Thymus (tissue), 11 donors: Measurements from ENCODE around the gene SP2. TPM values are rescaled to one million over a fixed set of nuclear protein-coding genes. Genes with fewer than 3 reads are reported as not detected.
A peak's percentile ranks its signal among the peaks of the same experiment; 100 is the strongest.

Experiments used
- DNase-seq, 9 donors: peaks; one replicate each; pipeline ENCODE4 v3.0.0-alpha.2; 2013; ENCODE audit warnings: low spot score in 9 of 9, low read depth in 6 of 9, missing footprints in 1 of 9
- H3K27ac ChIP-seq, 2 donors: one replicate each; pipeline ENCODE4 v1.5.1; 2013; ENCODE audit warnings: control low read depth in 1 of 2, low read depth in 1 of 2, low read length in 1 of 2, mild to moderate bottlenecking in 1 of 2, moderate library complexity in 1 of 2
- H3K27me3 ChIP-seq, 2 donors: one replicate each; pipeline ENCODE4 v1.5.1; 2013; ENCODE audit warnings: low read length in 1 of 2; ENCODE audit not compliant: control insufficient read depth in 2 of 2, insufficient read depth in 1 of 2
- H3K36me3 ChIP-seq, 2 donors: one replicate each; pipeline ENCODE4 v1.5.1; 2013; ENCODE audit warnings: low read length in 1 of 2, mild to moderate bottlenecking in 1 of 2, moderate library complexity in 1 of 2; ENCODE audit not compliant: control insufficient read depth in 2 of 2, insufficient read depth in 2 of 2
- H3K4me1 ChIP-seq, 2 donors: one replicate each; pipeline ENCODE4 v1.5.1; 2013; ENCODE audit warnings: low read length in 2 of 2; ENCODE audit not compliant: control insufficient read depth in 2 of 2, insufficient read depth in 2 of 2
- H3K4me3 ChIP-seq, 2 donors: one replicate each; pipeline ENCODE4 v1.5.1; 2013; ENCODE audit warnings: low read length in 2 of 2, control low read depth in 1 of 2, mild to moderate bottlenecking in 1 of 2
- H3K9me3 ChIP-seq, 2 donors: one replicate each; pipeline ENCODE4 v1.5.1; 2013; ENCODE audit warnings: low read length in 1 of 2, mild to moderate bottlenecking in 1 of 2; ENCODE audit not compliant: control insufficient read depth in 2 of 2, insufficient read depth in 1 of 2
- WGBS: extraction: QIAGEN DNeasy Blood & Tissue Kit; methylation state at CpG from one replicate; pipeline ENCODE4 v1.1.7; 2013; 5-methylcytosine and 5-hydroxymethylcytosine counted together
- polyA plus RNA-seq: library from polyadenylated mRNA; stranded (reverse); fragments of 200-250 nt; gene quantifications from one replicate; pipeline ENCODE4 v1.2.3, GENCODE V29; 2013
- total RNA-seq: library from RNA; stranded (reverse); fragments of 120-200 nt; gene quantifications from one replicate; pipeline ENCODE4 v1.2.4, GENCODE V29; 2013
- donor health status: healthy.

SP2 gene
- total and polyA plus RNA-seq, 2 donors: 1.3 to 10.6 TPM

DNA sequence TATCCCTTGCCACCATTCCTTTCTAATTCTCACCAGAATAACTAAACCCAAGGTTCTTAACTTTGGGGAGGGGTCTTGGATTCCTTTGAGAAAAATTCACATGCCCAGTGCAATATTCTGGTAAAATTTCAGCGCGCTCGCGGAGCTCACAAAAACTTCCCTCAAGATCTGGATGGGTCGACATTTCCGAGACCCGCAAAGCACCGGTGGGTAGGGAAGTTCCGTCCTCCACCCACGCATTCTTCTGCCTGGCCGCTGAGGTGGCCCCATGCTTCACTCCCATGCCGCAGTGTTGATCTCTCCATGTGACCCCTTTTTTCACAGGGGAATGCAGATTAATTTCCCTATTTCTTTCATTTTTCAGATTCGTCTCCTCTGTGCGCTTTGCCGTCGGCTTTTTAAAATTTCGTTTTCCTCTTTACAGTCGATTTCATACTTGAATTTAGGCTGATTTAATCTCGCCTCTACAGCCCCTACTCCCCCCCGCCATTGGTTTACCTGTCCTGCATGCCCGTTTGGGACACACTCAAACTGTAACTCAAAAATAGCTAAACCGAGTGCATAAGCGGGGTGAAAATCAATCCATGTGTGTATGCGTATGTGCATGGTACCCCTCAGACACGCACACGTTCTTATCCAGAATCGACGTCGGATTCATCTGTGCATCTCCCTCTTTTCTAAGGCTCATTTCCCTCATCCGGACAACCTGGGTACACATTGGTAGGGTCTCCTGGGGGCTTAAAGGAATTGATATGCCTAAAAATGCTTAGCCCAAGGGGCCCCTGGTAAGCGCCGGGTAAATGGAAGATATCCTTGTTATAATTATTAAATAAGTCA lies 43.7 kb upstream of the SP2 start:
- WGBS: 21% methylated on average over 32 of the region's 32 CpGs
- peaks cover 2 to 24% of the 10 kb centered on the region in 2 donors for H3K4me1 ChIP-seq
- H3K4me3 ChIP-seq: no peak overlapping the region
- H3K27me3 ChIP-seq: peaks cover 78 to 100% of the 10 kb centered on the region in 2 donors
- DNase-seq: no peak
- no peaks in the 10 kb centered on the region for H3K36me3 ChIP-seq
- no peak overlapping the region for H3K27ac ChIP-seq
- H3K9me3 ChIP-seq: peaks cover 0 to 18% of the 10 kb centered on the region in 2 donors

GRCh38 chr17:47853616-47854015 lies 42.4 kb upstream of the SP2 start:
- H3K27ac ChIP-seq: no peak overlapping the region
- peaks cover 69 to 96% of the 10 kb centered on the region in 2 donors for H3K27me3 ChIP-seq
- H3K9me3 ChIP-seq: peaks cover 0 to 10% of the 10 kb centered on the region in 2 donors
- H3K36me3 ChIP-seq: no peaks in the 10 kb centered on the region
- H3K4me3 ChIP-seq: no peak overlapping the region
- no peak for DNase-seq
- 60% methylated on average over 5 of the region's 5 CpGs for WGBS
- H3K4me1 ChIP-seq: peaks cover 2 to 18% of the 10 kb centered on the region in 2 donors

- 65% methylated on average over 3 of the region's 3 CpGs for WGBS
- H3K4me1 ChIP-seq: peaks cover 0 to 14% of the 10 kb centered on the region in 2 donors
- no peak for DNase-seq
- no peak overlapping the region for H3K27ac ChIP-seq
- H3K36me3 ChIP-seq: no peaks in the 10 kb centered on the region
- H3K9me3 ChIP-seq: peaks cover 0 to 2% of the 10 kb centered on the region in 2 donors
- H3K27me3 ChIP-seq: peaks cover 52 to 87% of the 10 kb centered on the region in 2 donors
- no peak overlapping the region for H3K4me3 ChIP-seq
These were observed 40.3 kb upstream of the SP2 start for GRCh38 chr17:47855737-47856136.

DNA sequence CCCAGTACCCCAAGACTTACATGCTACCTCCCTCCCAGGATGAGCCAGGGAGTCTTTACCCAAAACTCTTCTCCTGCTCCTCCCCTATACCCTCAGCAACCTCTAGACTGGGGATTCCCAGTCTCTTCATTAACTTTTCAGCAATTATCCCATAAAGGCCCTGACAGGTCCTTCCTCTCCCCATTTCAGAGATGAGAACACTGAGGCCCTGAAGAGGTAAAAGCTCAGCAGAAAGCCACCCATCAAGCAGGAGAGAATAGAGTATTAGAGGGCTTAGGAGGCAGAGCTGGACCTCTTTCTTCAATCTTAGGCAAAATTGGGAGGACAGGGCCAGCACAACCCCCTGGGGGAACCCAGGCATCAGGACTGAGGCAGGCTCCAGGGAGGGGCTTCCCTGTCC lies 39.2 kb upstream of the SP2 start:
- no peak for DNase-seq
- no peak overlapping the region for H3K27ac ChIP-seq
- H3K4me3 ChIP-seq: no peak overlapping the region
- no peaks in the 10 kb centered on the region for H3K9me3 ChIP-seq
- H3K36me3 ChIP-seq: no peaks in the 10 kb centered on the region
- H3K27me3 ChIP-seq: peaks cover 41 to 79% of the 10 kb centered on the region in 2 donors
- H3K4me1 ChIP-seq: peaks cover 0 to 7% of the 10 kb centered on the region in 2 donors

DNA sequence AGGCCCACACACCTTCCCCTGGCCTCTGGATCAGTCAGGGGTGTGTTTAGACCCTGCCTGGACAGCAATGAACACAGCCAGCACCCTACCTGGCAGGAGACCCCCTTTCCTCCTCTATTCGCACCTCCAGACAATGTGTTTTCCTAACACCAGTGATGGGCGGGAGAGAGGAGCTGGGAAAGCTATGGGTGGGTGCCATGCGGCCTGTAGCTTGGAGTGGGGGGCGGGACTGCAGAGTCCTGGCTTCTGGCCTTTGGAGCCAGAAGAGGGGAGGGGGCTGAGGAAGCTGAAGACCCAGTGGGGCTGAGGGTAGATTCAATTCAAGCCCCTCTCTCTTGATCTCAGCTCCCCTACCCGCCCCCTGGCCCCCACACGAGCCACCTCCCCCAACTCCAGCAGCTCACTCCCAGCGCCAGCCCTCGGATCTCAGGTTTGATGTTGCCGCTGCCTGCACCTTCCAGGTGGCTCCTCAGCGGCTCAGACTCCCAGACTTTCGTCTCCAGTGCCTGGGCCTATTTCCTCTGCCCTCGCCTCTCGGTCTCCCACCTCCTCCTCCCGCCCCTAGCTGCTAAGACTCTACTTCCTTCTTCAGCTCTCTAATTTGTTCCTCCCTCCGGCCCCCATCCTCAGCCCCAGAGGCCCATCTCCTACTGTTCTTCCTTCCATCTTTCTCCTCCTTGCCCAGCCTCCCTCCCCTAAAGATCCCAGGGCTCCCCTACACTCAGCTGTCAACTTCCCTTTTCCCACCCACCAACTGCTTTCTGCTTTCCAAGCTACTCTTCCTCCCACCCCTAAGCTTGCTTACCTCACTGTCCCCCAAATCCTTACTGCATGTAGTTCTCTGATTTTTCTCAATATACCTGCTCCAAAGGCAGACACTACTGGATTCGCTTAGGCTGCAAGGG lies 38.2 kb upstream of the SP2 start:
- H3K36me3 ChIP-seq: no peaks in the 10 kb centered on the region
- 59% methylated on average over 16 of the region's 16 CpGs for WGBS
- peaks cover 31 to 69% of the 10 kb centered on the region in 2 donors for H3K27me3 ChIP-seq
- H3K27ac ChIP-seq: no peak overlapping the region
- no peak overlapping the region for H3K4me3 ChIP-seq
- no peaks in the 10 kb centered on the region for H3K9me3 ChIP-seq
- DNase-seq: no peak
- H3K4me1 ChIP-seq: peaks cover 0 to 5% of the 10 kb centered on the region in 2 donors

DNA sequence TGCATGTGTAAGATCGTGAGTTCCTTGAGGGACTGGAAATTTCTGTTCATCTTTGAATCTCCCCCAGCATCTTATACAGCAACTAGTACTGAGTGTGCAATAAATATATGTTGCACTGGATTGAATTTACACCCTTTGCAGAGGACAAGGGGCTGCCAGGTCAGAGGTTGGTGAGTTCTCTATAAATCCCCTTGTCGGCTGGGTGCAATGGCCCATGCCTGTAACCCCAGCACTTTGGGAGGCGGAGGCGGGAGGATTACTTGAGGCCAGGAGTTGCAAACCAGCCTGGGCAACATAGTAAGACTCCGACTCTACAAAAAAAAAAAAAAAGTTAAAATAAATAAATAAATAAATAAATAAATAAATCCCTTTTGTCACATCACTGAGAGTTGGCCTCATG lies 35.6 kb upstream of the SP2 start:
- Histone ChIP-seq H3K9me3 (no peaks in the 10 kb centered on the region), H3K4me1 (peaks cover 3 to 19% of the 10 kb centered on the region in 2 donors), H3K36me3 (no peaks in the 10 kb centered on the region), H3K4me3 (no peak overlapping the region), H3K27me3 (peaks cover 9 to 44% of the 10 kb centered on the region in 2 donors), H3K27ac (no peak overlapping the region)
- DNase-seq: no peak
- 97% methylated on average over 5 of the region's 5 CpGs for WGBS

DNA sequence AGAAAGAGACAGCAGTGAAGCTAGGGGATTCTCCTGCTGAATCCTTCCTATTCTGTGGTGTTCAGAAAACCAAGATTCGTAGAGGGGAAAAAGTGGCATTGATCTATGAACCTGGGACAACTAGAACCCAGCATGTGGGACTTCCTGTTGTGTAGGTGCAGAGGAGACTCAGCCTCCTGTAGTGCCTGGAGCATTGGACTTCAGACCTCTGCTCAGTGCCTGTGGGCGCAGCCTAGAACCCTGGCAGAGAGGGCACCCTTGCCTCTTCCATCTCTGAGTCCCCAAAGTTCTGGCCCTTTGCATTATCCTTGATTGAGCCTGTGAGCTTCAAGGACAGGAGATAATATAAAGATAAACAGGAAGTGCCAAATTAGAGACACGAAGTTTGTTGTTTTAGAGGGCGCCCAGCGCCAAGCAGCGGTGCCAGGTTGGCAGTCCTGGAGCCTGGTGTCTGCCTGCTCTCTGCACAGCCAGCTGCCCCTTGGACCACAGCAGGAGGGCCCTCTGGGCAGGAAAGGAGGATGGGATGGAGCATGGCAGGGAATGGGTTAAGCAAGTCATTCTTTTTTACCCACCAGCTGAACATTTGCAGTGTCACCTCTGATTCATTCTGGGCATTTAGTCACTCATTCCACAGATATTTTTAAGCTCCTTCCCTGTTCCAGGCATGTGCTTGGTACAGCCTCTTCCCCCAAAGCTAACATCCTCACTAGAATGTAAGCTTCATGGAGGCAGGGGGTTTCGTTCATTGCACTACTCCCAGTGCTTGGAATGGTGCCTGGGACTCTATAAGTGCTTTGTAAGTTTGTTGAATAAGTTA lies 33.2 kb upstream of the SP2 start:
- DNase-seq: no peak
- Histone ChIP-seq H3K4me1 (peaks cover 3 to 42% of the 10 kb centered on the region in 2 donors), H3K27me3 (peaks cover 5 to 25% of the 10 kb centered on the region in 2 donors), H3K9me3 (no peaks in the 10 kb centered on the region), H3K27ac (no peak overlapping the region), H3K36me3 (no peaks in the 10 kb centered on the region), H3K4me3 (no peak overlapping the region)
- 91% methylated on average over 7 of the region's 7 CpGs for WGBS

DNA sequence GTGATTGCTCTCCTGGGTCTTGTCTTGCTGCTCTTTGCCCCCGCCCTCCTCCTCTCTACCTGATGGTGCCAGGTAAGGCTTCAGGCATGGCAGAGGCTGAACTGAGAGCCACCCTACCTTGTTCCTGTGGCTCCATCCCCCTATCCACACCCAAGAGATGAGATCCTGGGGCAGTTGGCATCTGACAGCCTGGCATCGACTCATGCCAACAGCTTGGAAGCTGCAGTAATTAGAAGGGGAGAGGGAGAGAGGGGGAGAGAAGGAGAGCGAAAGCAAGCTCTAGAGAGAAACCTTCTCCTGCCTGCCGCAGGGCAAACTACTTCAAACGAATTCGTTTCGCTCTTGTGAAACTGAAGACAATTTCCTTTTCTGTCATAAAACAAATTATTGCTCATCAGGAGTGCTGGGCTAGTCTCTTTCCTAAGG lies 31.2 kb upstream of the SP2 start:
- peak in 2 of 9 donors; percentile 39 to 54 for DNase-seq
- Histone ChIP-seq H3K36me3 (no peaks in the 10 kb centered on the region), H3K4me3 (no peak overlapping the region), H3K27me3 (peaks cover under 1 to 26% of the 10 kb centered on the region in 2 donors), H3K4me1 (peaks cover 3 to 42% of the 10 kb centered on the region in 2 donors), H3K27ac (no peak overlapping the region), H3K9me3 (no peaks in the 10 kb centered on the region)
- 58% methylated on average over 7 of the region's 7 CpGs for WGBS
